AG10803 (cell line): ENCODE data around the gene BNIP3.

ENCODE experiments used
- DNase-seq: peaks from one replicate; pipeline ENCODE4 v3.0.0; 2010; ENCODE audit warnings: low read depth
- H3K4me3 ChIP-seq: 2 replicates; pipeline ENCODE4 v1.5.1; 2011; ENCODE audit warnings: mild to moderate bottlenecking, low read length, control low read depth
- TF ChIP-seq, protein P1 (sequence below): conservative IDR thresholded peaks from 2 replicates; pipeline ENCODE4 v1.5.1; 2011; ENCODE audit warnings: mild to moderate bottlenecking, low read length, control low read depth, inconsistent platforms

Gene BNIP3

DNA sequence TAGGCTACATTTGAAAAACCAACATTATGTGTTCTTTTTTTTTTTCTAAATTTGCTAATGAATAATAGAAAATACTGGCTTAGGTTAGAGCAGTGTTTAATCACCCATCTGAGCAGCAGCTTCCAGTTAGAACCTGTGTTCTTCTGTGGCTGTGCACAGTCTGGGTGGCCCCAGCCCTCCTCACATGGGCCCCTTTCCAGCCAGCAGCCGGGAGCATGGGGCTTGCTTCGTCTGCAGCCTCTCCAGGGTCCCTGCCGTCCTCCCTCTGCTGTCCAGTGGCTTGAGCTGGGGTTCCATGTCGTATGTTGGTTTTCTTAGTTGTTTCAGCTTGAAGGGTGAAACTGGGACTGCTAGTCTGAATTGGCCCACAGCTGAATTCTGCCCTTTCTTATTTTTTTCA is 37.3 kb downstream of the BNIP3 start:
- no peak for DNase-seq
- TF ChIP-seq, protein P1, sequence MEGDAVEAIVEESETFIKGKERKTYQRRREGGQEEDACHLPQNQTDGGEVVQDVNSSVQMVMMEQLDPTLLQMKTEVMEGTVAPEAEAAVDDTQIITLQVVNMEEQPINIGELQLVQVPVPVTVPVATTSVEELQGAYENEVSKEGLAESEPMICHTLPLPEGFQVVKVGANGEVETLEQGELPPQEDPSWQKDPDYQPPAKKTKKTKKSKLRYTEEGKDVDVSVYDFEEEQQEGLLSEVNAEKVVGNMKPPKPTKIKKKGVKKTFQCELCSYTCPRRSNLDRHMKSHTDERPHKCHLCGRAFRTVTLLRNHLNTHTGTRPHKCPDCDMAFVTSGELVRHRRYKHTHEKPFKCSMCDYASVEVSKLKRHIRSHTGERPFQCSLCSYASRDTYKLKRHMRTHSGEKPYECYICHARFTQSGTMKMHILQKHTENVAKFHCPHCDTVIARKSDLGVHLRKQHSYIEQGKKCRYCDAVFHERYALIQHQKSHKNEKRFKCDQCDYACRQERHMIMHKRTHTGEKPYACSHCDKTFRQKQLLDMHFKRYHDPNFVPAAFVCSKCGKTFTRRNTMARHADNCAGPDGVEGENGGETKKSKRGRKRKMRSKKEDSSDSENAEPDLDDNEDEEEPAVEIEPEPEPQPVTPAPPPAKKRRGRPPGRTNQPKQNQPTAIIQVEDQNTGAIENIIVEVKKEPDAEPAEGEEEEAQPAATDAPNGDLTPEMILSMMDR, result no peak
- H3K4me3 ChIP-seq, result no peak overlapping the region

DNA sequence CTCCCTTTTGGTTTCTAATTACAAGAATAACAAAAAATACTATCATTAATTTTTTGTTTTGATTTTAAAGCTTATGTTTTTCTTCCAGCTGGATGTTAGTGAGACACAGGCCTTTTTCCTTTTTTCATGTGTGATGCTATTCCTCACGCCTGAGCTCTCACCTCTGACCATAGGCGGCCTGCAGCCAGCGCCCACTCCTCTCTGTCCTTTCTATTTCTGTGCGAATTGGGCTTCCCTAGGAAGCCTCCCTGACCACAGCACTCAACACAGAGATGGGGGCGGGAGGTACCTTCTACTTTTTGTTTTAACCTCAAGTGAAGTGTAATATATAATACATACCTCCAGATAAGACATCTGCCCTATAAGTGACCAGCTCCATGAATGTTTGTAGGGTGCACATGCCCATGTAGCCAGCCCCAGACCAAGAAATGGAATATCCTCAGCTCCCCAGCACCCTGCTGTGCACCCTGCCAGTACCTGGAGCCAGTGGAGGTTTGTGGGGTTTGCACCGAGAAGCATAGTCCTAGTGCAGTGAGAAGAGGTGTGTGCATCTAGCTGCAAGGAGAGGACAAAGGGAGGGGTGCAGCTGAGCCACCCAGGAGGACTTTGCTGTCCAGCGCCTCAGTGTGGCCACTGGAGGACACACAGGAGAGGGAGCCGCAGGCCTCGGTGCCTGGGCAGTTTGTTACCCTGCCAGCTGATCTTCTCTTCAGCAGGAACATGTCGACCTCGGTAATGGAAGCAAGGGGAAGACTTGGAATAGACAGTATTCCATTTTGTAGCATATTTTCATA is 38.5 kb downstream of the BNIP3 start:
- no peak for DNase-seq
- H3K4me3 ChIP-seq, result no peak overlapping the region
- TF ChIP-seq, protein P1, result peak; percentile 13; the same call in 1 of the 2 replicates

DNA sequence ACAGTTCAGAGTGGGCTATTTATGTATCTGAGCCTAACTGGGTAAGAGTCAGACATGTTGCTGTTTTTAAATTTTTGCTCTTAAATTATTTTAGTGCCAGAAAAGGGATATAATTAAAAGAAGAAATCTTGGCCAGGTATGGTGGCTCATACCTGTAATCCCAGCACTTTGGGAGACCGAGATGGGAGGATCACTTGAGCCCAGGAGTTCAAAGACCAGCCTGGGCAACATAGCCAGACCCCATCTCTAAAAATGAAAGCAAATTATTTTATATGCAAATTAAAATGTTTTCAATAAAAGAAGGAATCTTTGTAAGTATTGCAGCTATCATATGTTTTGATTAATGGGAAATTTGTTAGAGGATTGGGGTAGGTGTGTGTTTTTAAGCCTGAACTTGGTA is 39.3 kb downstream of the BNIP3 start:
- no peak overlapping the region for H3K4me3 ChIP-seq
- no peak for DNase-seq
- TF ChIP-seq, protein P1, result no peak

DNA sequence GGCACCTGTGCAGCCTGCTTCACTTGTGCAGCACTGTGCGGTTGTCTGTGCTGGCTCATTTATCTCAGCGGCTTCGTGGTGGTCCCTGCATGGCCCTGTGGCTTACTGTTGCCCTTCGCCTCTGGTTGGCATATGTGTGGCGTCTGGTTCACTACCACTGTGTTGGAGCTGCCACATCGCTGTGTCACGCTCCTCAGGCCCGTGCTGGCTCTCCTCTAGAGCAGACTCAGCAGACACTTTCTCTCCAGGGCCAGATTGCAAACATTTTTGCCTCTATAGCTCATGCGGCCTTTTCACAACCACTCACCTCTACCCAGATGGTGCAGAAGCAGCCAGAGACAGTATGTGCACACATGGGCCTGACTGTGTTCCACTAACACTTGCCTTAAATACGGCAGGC is 43.0 kb downstream of the BNIP3 start:
- TF ChIP-seq, protein P1, result no peak
- H3K4me3 ChIP-seq, result no peak overlapping the region
- DNase-seq, result peak; percentile 18

DNA sequence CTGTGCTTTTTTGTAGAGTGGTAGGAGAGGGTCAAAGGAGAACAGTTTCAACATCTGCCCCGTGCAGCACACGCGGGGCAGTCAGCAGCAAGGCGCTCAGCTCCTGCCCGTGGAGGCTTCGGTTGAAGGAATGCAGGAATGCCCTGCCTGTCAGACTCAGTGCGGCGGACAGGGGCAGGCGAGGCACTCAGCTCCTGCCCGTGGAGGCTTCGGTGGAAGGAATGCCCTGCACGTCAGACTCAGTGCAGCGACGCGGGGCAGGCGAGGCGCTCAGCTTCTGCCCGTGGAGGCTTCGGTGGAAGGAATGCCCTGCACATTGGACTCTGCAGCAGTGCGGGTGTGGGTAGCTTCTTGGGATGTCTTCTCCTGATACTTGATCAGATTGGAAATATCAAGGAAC is 43.9 kb downstream of the BNIP3 start:
- no peak for DNase-seq
- no peak overlapping the region for H3K4me3 ChIP-seq
- TF ChIP-seq, protein P1, result no peak

DNA sequence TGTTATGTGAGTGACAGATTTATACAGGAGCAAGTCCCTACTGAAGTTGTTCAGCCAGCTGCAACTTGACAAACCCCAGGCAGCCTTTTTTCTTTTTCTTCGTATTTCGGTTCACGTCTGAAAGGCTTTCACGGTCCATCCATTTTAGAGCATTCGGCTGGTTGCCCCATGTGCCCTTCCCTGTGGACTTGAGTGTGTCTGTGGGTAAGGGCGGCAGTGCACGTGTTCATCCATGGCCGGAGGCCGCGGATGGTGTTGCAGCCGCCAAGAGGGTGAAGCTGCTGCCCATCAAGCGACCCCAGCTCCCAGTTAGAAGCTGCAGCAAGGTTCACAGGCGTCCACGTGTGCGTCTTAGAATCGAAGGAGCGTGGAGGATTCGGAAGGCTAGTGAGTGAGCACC is 45.0 kb downstream of the BNIP3 start:
- TF ChIP-seq, protein P1, result no peak
- no peak for DNase-seq
- H3K4me3 ChIP-seq, result no peak overlapping the region

DNA sequence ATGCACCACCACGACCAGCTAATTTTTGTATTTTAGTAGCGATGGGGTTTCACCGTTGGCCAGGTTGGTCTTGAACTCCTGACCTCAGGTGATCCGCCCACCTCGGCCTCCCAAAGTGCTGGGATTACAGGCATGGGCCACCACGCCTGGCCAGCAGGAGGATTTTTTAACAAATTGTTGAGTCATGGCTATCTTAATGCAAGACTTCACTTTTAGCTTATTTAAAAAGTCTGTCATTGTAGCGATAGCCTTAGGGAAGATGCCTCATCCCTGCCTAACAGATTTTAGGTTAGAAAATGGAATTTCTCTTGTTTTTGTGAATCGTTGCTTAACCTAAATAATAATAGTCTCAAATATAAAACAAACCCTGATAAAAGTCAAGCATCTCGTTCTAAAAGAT is 45.4 kb downstream of the BNIP3 start:
- DNase-seq, result no peak
- TF ChIP-seq, protein P1, result no peak
- no peak overlapping the region for H3K4me3 ChIP-seq
